Testis (tissue), 3 donors: Measurements from ENCODE around the gene RGS16. TPM values are rescaled to one million over a fixed set of nuclear protein-coding genes. Genes with fewer than 3 reads are reported as not detected.

ENCODE experiments used
- DNase-seq: peaks from one replicate; pipeline ENCODE4 v3.0.0-alpha.2; 2019
- H3K27ac ChIP-seq, 2 donors: fragments of 200-600 bp; sonication (generic); one replicate each; pipeline ENCODE4 v1.5.1; 2019
- H3K27me3 ChIP-seq: fragments of 200-600 bp; sonication (generic); one replicate; pipeline ENCODE4 v1.5.1; 2019
- H3K36me3 ChIP-seq: fragments of 200-600 bp; sonication (generic); one replicate; pipeline ENCODE4 v1.5.1; 2017; ENCODE audit warnings: low read depth; ENCODE audit errors: missing control alignments
- H3K4me1 ChIP-seq: fragments of 200-600 bp; sonication (generic); one replicate; pipeline ENCODE4 v1.5.1; 2019
- H3K4me3 ChIP-seq, 2 donors: fragments of 200-600 bp; sonication (generic); one replicate each; pipeline ENCODE4 v1.5.1; 2017 to 2019
- H3K9me3 ChIP-seq: fragments of 200-600 bp; sonication (generic); one replicate; pipeline ENCODE4 v1.5.1; 2017
- CTCF ChIP-seq, 3 experiments: fragments of 450-650 bp in 2 of 3; fragments of 200-600 bp in 1 of 3; sonication (generic) in 1 of 3; IDR thresholded peaks; one replicate each; pipeline ENCODE4 v1.5.1; 2016 to 2019; ENCODE audit warnings: antibody characterized with exemption in 3 of 3, mild to moderate bottlenecking in 2 of 3, moderate library complexity in 1 of 3
- POLR2A ChIP-seq: fragments of 450-650 bp; IDR thresholded peaks from one replicate; pipeline ENCODE4 v1.6.1; 2017; ENCODE audit warnings: antibody characterized with exemption, mild to moderate bottlenecking, moderate library complexity
- WGBS, 2 donors: methylation state at CpG; one replicate each; pipeline ENCODE4 v1.1.5; 2018; 5-methylcytosine and 5-hydroxymethylcytosine counted together
- intact Hi-C: fragments of 100-400 bp; cut with DNase I; formaldehyde crosslinking; loops from one replicate; pipeline ENCODE4 v1.15.1; 2023; ENCODE audit warnings: low total_unique reads
- polyA plus RNA-seq: library from polyadenylated mRNA; stranded (reverse); fragments of 350-450 nt; fragmentation: Illumina TruSeq; extraction: RNeasy Lipid Tissue Mini Kit (QIAGEN cat#74804); gene quantifications from one replicate; pipeline ENCODE4 v1.2.3, GENCODE V29; 2014; ENCODE audit warnings: low read depth, low replicate concordance; ENCODE audit not compliant: insufficient read depth
- total RNA-seq, 2 donors: library from RNA; depleted of rRNA; stranded (reverse); fragments of >200 nt; gene quantifications; one replicate each; pipeline ENCODE4 v1.2.3, GENCODE V29; 2016

Gene RGS16
- total and polyA plus RNA-seq, 3 donors from 2014 or later: 0.93 to 3.2 (median 1.3) TPM

DNA sequence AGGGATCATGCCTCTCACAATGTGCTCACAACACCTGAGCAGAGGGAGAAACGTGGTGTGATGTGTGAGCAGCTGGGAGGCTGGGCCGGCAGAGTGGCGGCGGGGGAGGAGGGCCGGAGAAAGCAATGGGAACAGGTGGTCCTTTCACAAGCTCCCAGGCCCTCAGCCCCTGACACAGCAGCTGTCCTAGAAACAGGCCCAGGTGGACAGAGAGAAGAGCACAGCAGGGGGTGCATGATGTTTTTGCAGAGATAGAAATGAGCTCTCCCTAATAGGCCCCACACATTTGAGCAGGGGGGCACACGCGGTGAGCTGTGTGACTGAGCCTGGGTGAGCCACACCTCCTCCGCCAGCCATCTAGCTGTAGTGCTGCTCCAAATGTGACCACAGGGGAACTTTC is 7.6 kb upstream of the RGS16 start:
- Histone ChIP-seq H3K4me1 (peaks cover 8% of the 10 kb centered on the region), H3K36me3 (no peaks in the 10 kb centered on the region), H3K4me3 (no peak overlapping the region), H3K27ac (no peak overlapping the region), H3K9me3 (no peaks in the 10 kb centered on the region), H3K27me3 (no peaks in the 10 kb centered on the region)
- no peak for DNase-seq
- intact Hi-C loops: no loop called here
- WGBS, 2 donors: 91 to 93% methylated on average over 8 of the region's 8 CpGs
- TF ChIP-seq POLR2A (no peak), CTCF (IDR thresholded peaks at IDR 0.05) (no peak)

DNA sequence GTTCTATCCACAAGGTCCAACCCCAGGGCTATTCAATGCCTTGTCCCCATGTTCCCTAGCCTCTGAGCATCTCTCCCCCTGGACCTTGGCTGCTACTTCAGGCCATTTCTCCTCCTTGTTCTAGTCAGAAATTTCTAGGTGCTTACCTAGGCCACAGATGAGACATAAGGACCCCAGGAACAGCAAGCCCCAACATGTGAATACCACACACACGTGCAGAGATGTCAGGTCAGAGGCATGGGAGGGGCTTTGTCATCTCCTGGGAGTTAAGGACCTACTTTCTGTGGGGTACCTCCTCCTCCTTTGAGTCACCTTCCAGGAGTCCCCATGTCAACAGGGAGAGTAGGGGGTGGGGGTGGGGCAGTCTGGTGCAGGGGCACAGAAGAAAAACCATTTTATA is 7.1 kb upstream of the RGS16 start:
- Histone ChIP-seq H3K4me3 (no peak overlapping the region), H3K4me1 (peaks cover 8% of the 10 kb centered on the region), H3K36me3 (no peaks in the 10 kb centered on the region), H3K9me3 (no peaks in the 10 kb centered on the region), H3K27ac (no peak overlapping the region), H3K27me3 (no peaks in the 10 kb centered on the region)
- intact Hi-C loops: no loop called here
- no peak for DNase-seq
- TF ChIP-seq CTCF (IDR thresholded peaks at IDR 0.05): no peak
- TF ChIP-seq POLR2A: no peak
- WGBS, 2 donors: 88 to 100% methylated on average over 1 of the region's 1 CpG

- TF ChIP-seq POLR2A: no peak
- TF ChIP-seq CTCF (IDR thresholded peaks at IDR 0.05): no peak
- intact Hi-C loops: no loop called here
Observed at GRCh38 chr1:182610606-182611194, 6.5 kb upstream of the RGS16 start.

DNA sequence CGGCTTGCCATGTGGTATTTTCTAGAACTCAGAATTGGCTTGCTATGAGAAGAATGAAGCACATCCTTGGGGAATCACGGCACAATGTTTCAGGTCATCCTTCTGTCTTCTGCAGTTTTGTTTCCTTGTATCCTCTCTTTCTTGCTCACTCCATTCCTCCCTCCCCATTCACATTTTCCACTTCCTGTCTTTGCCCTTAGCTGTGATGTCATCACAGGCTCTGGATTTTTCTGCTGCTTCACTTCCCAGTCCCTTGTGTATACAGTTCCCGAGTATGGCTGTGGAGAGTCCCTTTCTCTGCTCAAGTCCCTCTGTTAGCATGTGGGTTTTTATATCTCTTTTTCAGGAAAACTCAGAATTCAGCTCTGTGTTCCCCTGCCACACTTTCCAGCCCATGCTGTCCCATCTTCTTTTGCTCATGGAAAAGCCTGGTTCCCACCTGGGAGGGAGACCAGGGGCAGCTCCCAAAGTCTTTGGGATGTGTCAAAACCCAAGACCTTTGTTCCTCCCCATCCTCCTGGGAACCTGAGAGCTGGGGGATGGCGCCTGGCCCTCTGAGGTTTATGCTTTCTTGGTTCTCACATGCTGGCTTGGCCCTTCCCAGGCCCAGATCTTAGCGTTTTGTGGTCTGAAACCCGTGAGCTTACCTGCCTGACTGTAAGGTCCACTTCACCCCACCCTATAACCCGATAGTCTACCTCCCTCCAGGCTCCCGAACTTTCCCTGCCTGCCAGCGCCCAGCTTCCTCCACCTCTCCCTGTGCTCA is 4.8 kb upstream of the RGS16 start:
- DNase-seq: no peak
- no peaks in the 10 kb centered on the region for H3K9me3 ChIP-seq
- no peak overlapping the region for H3K27ac ChIP-seq
- no peaks in the 10 kb centered on the region for H3K27me3 ChIP-seq
- H3K4me3 ChIP-seq: no peak overlapping the region
- peaks cover 4% of the 10 kb centered on the region for H3K4me1 ChIP-seq
- intact Hi-C loops: no loop called here
- no peak for TF ChIP-seq POLR2A
- TF ChIP-seq CTCF (IDR thresholded peaks at IDR 0.05): no peak
- no peaks in the 10 kb centered on the region for H3K36me3 ChIP-seq
- WGBS, 2 donors: 74 to 91% methylated on average over 9 of the region's 9 CpGs

More at GRCh38 chr1:182610606-182611194, 6.5 kb upstream of the RGS16 start:
- no peak for DNase-seq
- WGBS, 2 donors: 80 to 92% methylated on average over 6 of the region's 6 CpGs
- no peak overlapping the region for H3K4me3 ChIP-seq
- H3K27me3 ChIP-seq: no peaks in the 10 kb centered on the region
- peaks cover 6% of the 10 kb centered on the region for H3K4me1 ChIP-seq
- no peak overlapping the region for H3K27ac ChIP-seq
- H3K9me3 ChIP-seq: no peaks in the 10 kb centered on the region
- H3K36me3 ChIP-seq: no peaks in the 10 kb centered on the region

GRCh38 chr1:182608236-182608635 is 4.0 kb upstream of the RGS16 start:
- no peak for TF ChIP-seq CTCF (IDR thresholded peaks at IDR 0.05)
- TF ChIP-seq POLR2A: no peak
- no peak overlapping the region for H3K27ac ChIP-seq
- WGBS, 2 donors: 89 to 94% methylated on average over 2 of the region's 2 CpGs
- no peaks in the 10 kb centered on the region for H3K9me3 ChIP-seq
- H3K4me3 ChIP-seq: no peak overlapping the region
- peaks cover 9% of the 10 kb centered on the region for H3K4me1 ChIP-seq
- intact Hi-C loops: no loop called here
- no peak for DNase-seq
- no peaks in the 10 kb centered on the region for H3K27me3 ChIP-seq
- H3K36me3 ChIP-seq: no peaks in the 10 kb centered on the region
